Right renal pelvis (tissue), 4 donors: ENCODE measurements around the gene GDF3. TPM values are rescaled to one million over a fixed set of nuclear protein-coding genes. Genes with fewer than 3 reads are reported as not detected.
"Not testable (repeated sequence)": the region's sequence is repeated elsewhere in the genome, so short reads cannot be mapped to it uniquely, and the experiment has no call there.

Experiments
- DNase-seq, 4 donors: peaks; one replicate each; pipeline ENCODE4 v3.0.0-alpha.2; 2013; ENCODE audit warnings: low read depth in 4 of 4, low spot score in 3 of 4, missing footprints in 1 of 4
- polyA plus RNA-seq, 4 donors: library from polyadenylated mRNA; unstranded; fragments of 120-200 nt; gene quantifications; one replicate each; pipeline ENCODE4 v1.2.1, GENCODE V29; 2013; ENCODE audit not compliant: insufficient read length in 4 of 4

Gene GDF3
- polyA plus RNA-seq, 4 donors, result 0.50 to 0.96 (median 0.79) TPM

DNA sequence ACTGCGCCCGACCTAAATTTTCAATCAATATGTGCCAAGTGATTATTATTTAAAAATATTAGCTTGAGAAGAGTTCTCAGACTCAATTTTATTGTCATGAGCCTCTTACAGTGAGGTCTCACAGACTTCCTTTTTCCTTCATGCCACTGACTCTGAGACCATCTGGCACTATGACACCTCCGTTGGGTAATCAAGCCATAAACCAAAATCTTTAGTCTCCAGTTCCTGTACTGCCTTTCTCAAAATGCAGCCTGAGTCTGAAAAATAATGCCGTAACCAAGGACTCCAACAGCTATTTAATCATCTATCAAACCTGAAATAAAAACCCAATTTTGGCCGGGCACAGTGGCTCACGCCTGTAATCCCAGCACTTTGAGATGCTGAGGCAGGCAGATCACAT lies 20.1 kb downstream of the GDF3 start:
- DNase-seq, result not testable (repeated sequence)

DNA sequence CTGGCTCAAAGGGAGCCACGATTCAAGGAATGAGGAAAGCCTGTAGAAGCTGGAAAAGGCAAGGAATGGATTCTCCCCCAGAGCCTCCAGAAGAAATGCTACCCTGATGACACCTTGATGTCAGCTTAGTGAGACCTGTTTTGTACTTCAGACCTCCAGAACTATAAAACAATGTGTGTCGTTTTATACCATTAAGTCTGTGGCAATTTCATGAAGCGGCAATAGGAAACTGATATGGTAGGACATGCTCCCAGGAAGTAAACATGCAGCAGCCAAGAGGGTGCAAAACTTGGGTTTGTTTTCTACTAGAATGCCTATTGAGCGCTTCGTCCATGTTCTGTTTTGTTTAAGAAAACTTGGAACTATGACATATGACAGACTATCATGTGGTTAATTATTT lies 27.4 kb downstream of the GDF3 start:
- DNase-seq, result no peak

DNA sequence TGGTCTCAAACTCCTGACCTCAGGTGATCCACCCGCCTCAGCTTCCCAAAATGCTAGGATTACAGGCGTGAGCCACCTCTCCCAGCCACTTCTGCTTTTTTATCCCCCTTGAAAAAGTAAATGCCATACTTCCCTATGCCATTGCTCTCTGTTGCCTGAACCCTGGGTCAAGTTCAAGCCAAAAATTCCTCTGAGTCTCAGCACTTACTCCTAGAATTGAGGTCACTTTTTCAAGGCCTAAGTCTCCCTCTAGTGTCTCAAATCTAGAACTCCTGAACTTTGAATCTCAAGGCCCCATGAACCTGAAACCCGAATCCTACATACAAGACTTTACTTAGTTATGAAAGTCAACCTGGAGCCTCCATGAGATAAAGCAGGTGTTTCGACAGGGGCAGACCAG lies 28.4 kb downstream of the GDF3 start:
- DNase-seq, result no peak

DNA sequence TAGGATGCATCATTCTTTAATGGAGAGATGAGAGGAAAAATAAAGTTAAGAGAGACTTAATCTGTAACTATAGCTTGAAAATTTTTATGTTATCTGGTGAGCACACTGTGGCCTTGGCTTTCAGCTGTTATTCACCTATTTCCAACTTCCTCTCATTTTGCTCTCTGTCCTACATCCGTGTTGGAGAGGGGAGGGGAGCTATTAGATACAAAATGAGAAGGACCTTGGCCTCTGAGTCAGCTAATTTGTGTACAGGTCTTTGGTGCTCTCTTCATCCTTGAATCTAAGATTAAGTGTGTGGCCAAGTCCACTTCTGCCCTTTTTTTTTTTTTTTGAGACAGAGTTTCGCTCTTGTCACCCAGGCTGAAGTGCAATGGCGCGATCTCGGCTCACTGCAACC lies 29.0 kb downstream of the GDF3 start:
- no peak for DNase-seq

DNA sequence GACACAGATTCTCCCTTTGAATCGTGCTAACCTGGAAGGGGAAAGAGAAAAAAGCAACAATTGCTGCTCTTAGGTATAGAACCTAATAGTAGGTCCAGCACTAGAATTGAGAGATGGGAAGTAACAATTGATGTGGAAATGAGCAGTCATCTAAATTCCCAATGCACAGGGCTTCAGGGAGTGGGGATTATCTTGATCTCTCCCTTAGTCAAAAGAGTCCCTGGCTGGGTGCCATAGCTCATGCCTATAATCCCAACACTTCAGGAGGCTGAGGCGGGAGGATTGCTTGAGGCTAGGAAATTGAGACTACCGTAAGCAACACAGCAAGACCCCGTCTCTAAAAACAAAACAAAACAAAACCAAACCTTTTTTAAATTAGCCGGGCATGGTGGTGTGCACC lies 33.8 kb downstream of the GDF3 start:
- no peak for DNase-seq

DNA sequence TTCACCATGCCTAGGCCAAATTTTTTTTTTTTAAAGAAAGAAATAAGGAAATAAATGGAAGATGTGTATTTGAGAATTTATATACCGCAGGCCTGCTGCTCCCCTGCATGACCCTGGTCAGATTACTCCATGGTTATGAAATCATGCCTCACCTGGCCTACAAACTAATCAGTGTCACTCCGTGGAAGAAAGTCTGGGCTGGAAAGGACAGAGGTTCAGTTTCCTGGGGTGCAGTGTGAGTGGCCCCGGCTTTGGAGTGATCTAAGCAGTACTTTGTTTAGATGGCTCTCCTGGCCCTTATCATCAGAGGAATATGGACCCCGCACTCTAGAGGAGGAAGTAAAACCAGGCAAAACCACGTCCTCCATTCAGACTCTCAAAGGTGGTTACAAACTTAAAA lies 39.5 kb downstream of the GDF3 start:
- DNase-seq, result no peak

DNA sequence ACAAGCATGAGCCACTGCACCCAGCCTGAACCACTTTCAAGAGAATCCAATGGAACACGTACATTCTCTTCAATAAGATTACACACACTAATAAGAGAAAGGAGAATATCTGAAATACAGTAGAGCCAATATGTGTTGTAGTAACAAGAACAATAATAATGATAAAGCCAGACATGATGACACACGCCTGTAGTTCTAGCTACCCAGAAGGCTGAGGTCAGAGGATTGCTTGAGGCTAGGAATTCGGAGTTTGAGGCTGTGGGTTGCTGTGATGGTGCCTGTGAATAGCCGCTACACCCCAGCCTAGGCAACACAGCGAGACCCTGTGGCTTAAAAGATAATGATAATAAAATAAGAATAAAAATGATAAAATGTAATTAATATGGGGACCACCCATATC lies 45.5 kb downstream of the GDF3 start:
- no peak for DNase-seq

DNA sequence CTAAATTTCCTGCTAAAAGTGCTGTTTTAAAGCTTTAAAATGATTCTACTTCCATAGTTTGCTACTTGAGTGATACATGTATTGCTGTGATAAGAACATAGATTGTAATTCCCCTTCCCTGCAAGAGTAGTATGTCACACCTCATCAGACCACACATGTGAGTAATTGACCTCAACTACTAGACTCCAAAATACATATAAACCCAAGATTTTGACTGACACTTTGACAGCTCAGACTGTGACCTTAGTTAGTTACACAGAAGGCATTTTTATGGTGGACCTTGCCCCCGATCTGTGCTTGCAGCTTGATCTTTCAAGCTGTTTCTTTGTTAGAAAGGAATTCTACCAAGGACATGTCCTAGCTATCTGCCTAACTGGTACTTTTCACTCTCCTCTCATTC lies 48.5 kb downstream of the GDF3 start:
- no peak for DNase-seq

DNA sequence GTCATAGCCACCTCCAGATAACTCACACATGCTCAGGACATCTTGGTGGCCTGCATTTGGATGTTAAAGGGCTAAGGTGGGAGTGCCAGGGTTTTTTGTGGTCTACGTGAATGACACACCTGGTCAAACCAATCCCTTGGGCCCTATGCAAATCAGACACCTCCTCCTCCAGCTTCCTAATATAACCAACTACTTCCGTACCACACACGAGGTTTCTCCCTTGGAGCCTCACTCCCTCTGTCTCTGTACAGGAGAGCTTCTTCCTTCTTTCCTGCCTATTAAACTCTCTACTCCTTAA lies 49.4 kb downstream of the GDF3 start:
- no peak for DNase-seq

DNA sequence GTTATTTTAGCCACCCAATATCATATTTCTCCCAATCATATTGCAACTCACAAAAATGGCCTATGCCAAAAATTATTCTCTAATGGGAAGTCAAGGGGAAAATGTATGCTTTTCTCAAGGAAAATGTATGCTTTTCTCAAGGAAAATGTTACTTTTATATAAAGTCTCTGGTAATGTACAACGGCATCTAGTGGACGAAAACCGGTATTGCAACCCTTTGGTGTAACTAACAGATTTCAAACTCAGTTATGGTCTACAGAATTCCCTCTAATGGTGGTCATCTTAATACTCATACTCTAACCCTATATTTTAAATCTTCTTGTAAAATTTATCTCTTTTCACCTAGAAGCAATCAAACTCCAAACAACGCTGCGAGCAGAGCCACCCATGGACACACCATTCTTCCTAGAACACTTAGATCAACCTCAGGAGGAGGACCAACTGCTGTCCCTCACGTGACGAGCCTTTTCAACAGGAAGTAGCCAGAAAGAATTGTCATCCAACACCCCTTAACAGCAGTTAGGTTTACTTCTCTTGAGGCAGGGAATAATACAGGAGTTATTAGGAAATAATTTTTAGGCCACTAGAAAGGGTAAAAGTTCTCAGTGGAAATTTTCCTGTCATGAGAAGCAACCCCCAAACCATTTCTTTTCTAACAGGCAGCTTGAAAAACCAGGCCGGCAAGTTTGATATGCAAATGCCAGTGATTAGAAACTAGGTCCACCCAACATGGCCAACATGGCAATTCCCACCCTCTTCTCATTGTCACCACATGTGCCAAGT lies 50.0 kb downstream of the GDF3 start:
- no peak for DNase-seq

DNA sequence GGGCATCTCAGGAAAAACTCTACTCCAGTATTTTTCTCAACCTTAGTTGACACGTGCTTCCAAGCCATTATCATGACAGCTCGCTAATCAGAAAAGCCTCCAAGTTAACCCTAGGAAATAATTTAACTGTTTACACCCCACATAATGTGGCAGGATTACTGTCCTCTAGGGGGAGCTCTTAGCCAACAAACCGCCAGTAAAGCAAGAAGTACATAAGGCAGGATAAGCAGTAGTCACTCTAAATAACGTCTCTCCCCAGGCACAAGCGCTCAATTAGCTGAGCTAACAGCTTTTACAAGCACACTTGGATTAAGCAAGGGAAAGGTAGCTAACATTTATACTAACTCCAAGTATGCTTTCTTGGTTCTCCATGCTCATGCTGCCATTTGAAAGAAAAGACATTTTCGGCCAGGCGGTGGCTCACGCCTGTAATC lies 52.7 kb downstream of the GDF3 start:
- no peak for DNase-seq

DNA sequence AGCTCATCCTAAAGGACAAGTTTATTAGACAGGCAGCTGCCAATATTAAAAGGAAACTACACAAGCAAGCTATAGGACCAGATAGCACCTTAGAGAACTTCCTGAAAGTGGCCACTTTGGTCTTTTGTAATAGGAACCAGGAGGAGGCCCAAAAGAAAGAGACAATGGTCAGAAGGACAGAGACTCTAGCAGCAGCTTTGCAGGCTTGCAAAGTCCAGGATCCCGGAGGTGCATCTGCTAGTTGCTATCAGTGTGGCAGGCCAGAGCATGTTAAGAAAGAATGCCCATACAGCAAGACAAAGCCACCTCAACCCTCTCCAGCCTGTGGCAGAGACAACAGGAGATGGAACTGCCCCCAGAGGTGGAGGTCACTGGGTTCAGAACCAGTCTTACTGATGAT lies 53.3 kb downstream of the GDF3 start:
- no peak for DNase-seq

DNA sequence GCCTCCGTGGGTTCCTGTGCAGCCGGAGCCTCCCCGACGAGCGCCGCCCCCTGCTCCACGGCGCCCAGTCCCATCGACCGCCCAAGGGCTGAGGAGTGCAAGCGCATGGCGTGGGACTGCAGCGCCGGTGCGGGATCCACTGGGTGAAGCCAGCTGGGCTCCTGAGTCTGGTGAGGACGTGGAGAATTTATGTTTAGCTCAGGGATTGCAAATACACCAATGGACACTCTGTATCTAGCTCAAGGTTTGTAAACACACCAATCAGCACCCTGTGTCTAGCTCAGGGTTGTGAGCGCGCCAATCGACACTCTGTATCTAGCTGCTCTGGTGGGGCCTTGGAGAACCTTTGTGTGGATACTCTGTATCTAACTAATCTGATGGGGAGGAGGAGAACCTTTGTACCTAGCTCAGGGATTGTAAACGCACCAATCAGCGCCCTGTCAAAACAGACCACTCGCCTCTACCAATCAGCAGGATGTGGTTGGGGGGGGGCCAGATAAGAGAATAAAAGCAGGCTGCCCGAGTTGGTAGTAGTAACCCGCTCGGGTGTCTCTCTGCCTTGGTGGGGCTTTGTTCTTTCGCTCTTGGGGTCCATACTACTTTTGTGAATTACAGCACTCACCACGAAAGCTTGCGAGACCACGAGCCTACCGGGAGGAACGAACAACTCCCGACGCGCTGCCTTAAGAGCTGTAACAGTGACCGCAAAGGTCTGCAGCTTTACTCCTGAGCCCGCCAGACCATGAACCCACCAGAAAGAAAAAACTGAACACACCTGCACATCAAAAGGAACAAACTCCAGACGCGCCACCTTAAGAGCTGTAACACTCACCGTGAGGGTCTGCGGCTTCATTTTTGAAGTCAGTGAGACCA lies 55.2 kb downstream of the GDF3 start:
- DNase-seq, result not testable (repeated sequence)

Other genes with a start within 250 kb of the GDF3 start
- gene CD163, start 192.0 kb downstream of the GDF3 start, polyA plus RNA-seq, result 10 to 100 TPM in 1 of 4 donors, 1 to 10 TPM in 3; 7.7 to 11.4 (median 8.8) TPM
- gene APOBEC1, start 29.9 kb downstream of the GDF3 start, polyA plus RNA-seq, result not detected
- under 1 TPM in 1 of 4 donors, not detected in 3; 0.05 TPM for gene DPPA3, start 15.7 kb upstream of the GDF3 start, polyA plus RNA-seq
- gene CLEC4C, start 51.6 kb upstream of the GDF3 start, polyA plus RNA-seq, result under 1 TPM in 1 of 4 donors, not detected in 3; 0.09 TPM
- not detected for gene NANOGNB, start 69.4 kb upstream of the GDF3 start, polyA plus RNA-seq
- under 1 TPM in 3 of 4 donors, not detected in 1; 0.08 to 0.63 (median 0.09) TPM for gene NANOG, start 93.6 kb upstream of the GDF3 start, polyA plus RNA-seq
- gene SLC2A14, start 177.1 kb upstream of the GDF3 start, polyA plus RNA-seq, result under 1 TPM; 0.32 to 0.90 (median 0.55) TPM
- gene SLC2A3, start 240.4 kb upstream of the GDF3 start, polyA plus RNA-seq, result 10 to 100 TPM; 15.1 to 19.6 (median 17.0) TPM